IMR-90 (cell line): ENCODE data around the gene RAPGEF5. TPM values are rescaled to one million over a fixed set of nuclear protein-coding genes. Genes with fewer than 3 reads are reported as not detected.

Source experiments
- ATAC-seq: fragments of 200-7000 bp; cut with Tn5 transposase; 2 replicates; pipeline ENCODE4 v1.9.1; 2020; ENCODE audit warnings: low read depth, mild to moderate bottlenecking, moderate library complexity
- BruUV-seq: library from RNA; stranded (reverse); fragments of 400-500 nt; replicated peaks from 2 replicates; lab custom pipeline; 2021; lab: Mats Ljungman, UMichigan
- CTCF ChIA-PET: fragments of 300-600 bp; formaldehyde crosslinking; extraction: SDS; loops from one replicate; lab custom pipeline; 2021; ENCODE audit warnings: antibody characterized with exemption; lab: Yijun Ruan, JAX
- POLR2A ChIA-PET: fragments of 300-600 bp; sonication (Branson Sonifier 250); formaldehyde crosslinking; loops from one replicate; lab custom pipeline; 2022; ENCODE audit warnings: antibody characterized with exemption; ENCODE audit not compliant: unreplicated experiment; lab: Charles Lee
- DNase-seq: peaks from one replicate; pipeline ENCODE4 v3.0.0; 2013
- H2AFZ ChIP-seq: replicated peaks from 2 replicates; pipeline ENCODE3; 2013; ENCODE audit warnings: low read length, mild to moderate bottlenecking; ENCODE audit not compliant: poor library complexity
- H2AK5ac ChIP-seq: 2 replicates; pipeline ENCODE4 v1.6.1; 2013; ENCODE audit warnings: low read depth, low read length, inconsistent platforms
- H2AK9ac ChIP-seq: replicated peaks from 2 replicates; pipeline ENCODE3; 2013; ENCODE audit warnings: mild to moderate bottlenecking, low read depth, low read length, moderate library complexity; ENCODE audit not compliant: poor library complexity
- H2BK120ac ChIP-seq: 2 replicates; pipeline ENCODE4 v1.6.1; 2013; ENCODE audit warnings: low read depth, low read length, inconsistent platforms
- H2BK15ac ChIP-seq: 3 replicates; pipeline ENCODE4 v1.6.1; 2013; ENCODE audit warnings: low read depth, low read length, inconsistent platforms
- H2BK20ac ChIP-seq: 2 replicates; pipeline ENCODE4 v1.6.1; 2013; ENCODE audit warnings: low read depth, mild to moderate bottlenecking, inconsistent platforms, low read length, moderate library complexity
- H2BK5ac ChIP-seq: 2 replicates; pipeline ENCODE4 v1.6.1; 2013; ENCODE audit warnings: mild to moderate bottlenecking, low read depth, low read length, inconsistent platforms; ENCODE audit not compliant: poor library complexity, severe bottlenecking
- H3K14ac ChIP-seq: replicated peaks from 2 replicates; pipeline ENCODE4 v1.6.1; 2013; ENCODE audit warnings: low read depth, low read length, inconsistent platforms
- H3K18ac ChIP-seq: 2 replicates; pipeline ENCODE4 v1.6.1; 2013; ENCODE audit warnings: low read depth, low read length, control low read depth
- H3K23ac ChIP-seq: 2 replicates; pipeline ENCODE4 v1.6.1; 2013; ENCODE audit warnings: low read depth, low read length, inconsistent platforms
- H3K27ac ChIP-seq: 2 replicates; pipeline ENCODE4 v1.5.1; 2013; ENCODE audit warnings: mild to moderate bottlenecking, control low read depth, low read length; ENCODE audit not compliant: insufficient read depth
- H3K27me3 ChIP-seq: 2 replicates; pipeline ENCODE4 v1.6.1; 2013; ENCODE audit warnings: low read length; ENCODE audit not compliant: control insufficient read depth, insufficient read depth
- H3K36me3 ChIP-seq: 2 replicates; pipeline ENCODE4 v1.6.1; 2013; ENCODE audit warnings: low read length, mixed read lengths; ENCODE audit not compliant: control insufficient read depth, insufficient read depth
- H3K4ac ChIP-seq: 2 replicates; pipeline ENCODE4 v1.6.1; 2013; ENCODE audit warnings: low read depth, low read length, inconsistent platforms
- H3K4me1 ChIP-seq: 2 replicates; pipeline ENCODE4 v1.6.1; 2013; ENCODE audit warnings: low read length, mixed read lengths; ENCODE audit not compliant: control insufficient read depth, insufficient read depth
- H3K4me2 ChIP-seq: 2 replicates; pipeline ENCODE4 v1.6.1; 2013; ENCODE audit warnings: low read depth, mild to moderate bottlenecking, control low read depth, low read length, moderate library complexity
- H3K4me3 ChIP-seq: 2 replicates; pipeline ENCODE4 v1.5.1; 2013; ENCODE audit warnings: low read depth, mild to moderate bottlenecking, control low read depth, low read length, moderate library complexity; ENCODE audit not compliant: insufficient read depth
- H3K56ac ChIP-seq: 2 replicates; pipeline ENCODE4 v1.6.1; 2013; ENCODE audit warnings: low read length, inconsistent platforms; ENCODE audit not compliant: insufficient read depth; ENCODE audit errors: extremely low read depth
- H3K79me1 ChIP-seq, 2 experiments: 2 replicates each; pipeline ENCODE4 v1.6.1; 2013; ENCODE audit warnings: low read length in 2 of 2, inconsistent platforms in 1 of 2, low read depth in 1 of 2
- H3K9ac ChIP-seq: 2 replicates; pipeline ENCODE4 v1.6.1; 2013; ENCODE audit warnings: low read depth, low read length, control low read depth
- H3K9me1 ChIP-seq: 2 replicates; pipeline ENCODE4 v1.6.1; 2013; ENCODE audit warnings: low read length, inconsistent platforms; ENCODE audit not compliant: insufficient read depth
- H3K9me3 ChIP-seq: 2 replicates; pipeline ENCODE4 v1.6.1; 2013; ENCODE audit warnings: low read length; ENCODE audit not compliant: control insufficient read depth, insufficient read depth
- H4K20me1 ChIP-seq: 2 replicates; pipeline ENCODE4 v1.6.1; 2013; ENCODE audit warnings: low read length, inconsistent platforms; ENCODE audit not compliant: insufficient read depth
- H4K5ac ChIP-seq: 2 replicates; pipeline ENCODE4 v1.6.1; 2013; ENCODE audit warnings: mild to moderate bottlenecking, low read depth, low read length, control low read depth
- H4K8ac ChIP-seq, 2 experiments: 2 replicates each; pipeline ENCODE4 v1.6.1; 2013; ENCODE audit warnings: low read depth in 2 of 2, low read length in 2 of 2, control low read depth in 1 of 2, inconsistent platforms in 1 of 2
- H4K91ac ChIP-seq: 2 replicates; pipeline ENCODE4 v1.6.1; 2013; ENCODE audit warnings: low read depth, low read length, inconsistent platforms; ENCODE audit not compliant: insufficient read depth
- FOS ChIP-seq: fragments of 150-350 bp; IDR thresholded peaks from 2 replicates; pipeline ENCODE4 v1.6.1; 2016; ENCODE audit warnings: low read depth, low read length
- MAFK ChIP-seq: IDR thresholded peaks from 2 replicates; pipeline ENCODE4 v1.6.1; 2012; ENCODE audit warnings: low read depth, low read length, improper control_type of control experiment
- POLR2A ChIP-seq: IDR thresholded peaks from 2 replicates; pipeline ENCODE4 v1.6.1; 2012; ENCODE audit warnings: mild to moderate bottlenecking, low read depth, low read length
- WGBS, 2 experiments: methylation state at CpG; one replicate each; pipeline versions ENCODE4 v1.1.5 to v1.1.7; 2013; ENCODE audit warnings: missing lambda C conversion rate in 2 of 2; ENCODE audit not compliant: insufficient read length in 1 of 2; ENCODE audit errors: extremely low coverage in 2 of 2; 5-methylcytosine and 5-hydroxymethylcytosine counted together
- dilution Hi-C: fragments of 300-500 bp; cut with HindIII; formaldehyde crosslinking; loops from one replicate; pipeline ENCODE4 v1.14.3; 2018; ENCODE audit warnings: low sequenced_read_pairs; ENCODE audit not compliant: unreplicated experiment
- in situ Hi-C: fragments of 300-500 bp; cut with MboI; formaldehyde crosslinking; loops from 3 replicates; pipeline ENCODE4 v1.14.3; 2019; ENCODE audit warnings: low sequenced_read_pairs, inconsistent platforms, mixed read lengths
- intact Hi-C: fragments of 100-400 bp; cut with micrococcal nuclease; formaldehyde crosslinking; loops from 2 replicates; pipeline ENCODE4 v1.10.0; 2022
- polyA plus RNA-seq, 3 experiments: library from polyadenylated mRNA; depleted of rRNA; stranded (reverse); fragments of >200 nt; gene quantifications; 2 replicates each; pipeline ENCODE4 v1.2.3, GENCODE V29; 2012; ENCODE audit warnings: low replicate concordance in 1 of 3
- total RNA-seq: library from RNA; depleted of rRNA; stranded (reverse); fragments of >200 nt; gene quantifications from 2 replicates; pipeline ENCODE4 v1.2.3, GENCODE V29; 2012

RAPGEF5 gene
- total and polyA plus RNA-seq, 2 of the 4 experiments (the other 2 are of a cell fraction), result 0.05 to 0.18 TPM

GRCh38 chr7:22267930-22268615 is 88.9 kb downstream of the RAPGEF5 start:
- no peak overlapping the region for H4K5ac ChIP-seq
- H3K14ac ChIP-seq, result no peak overlapping the region
- in situ Hi-C loops (no loop called here), dilution Hi-C loops (no loop called here), intact Hi-C loops (no loop called here)
- H3K4me1 ChIP-seq, result no peaks in the 10 kb centered on the region
- H3K4me2 ChIP-seq, result no peak overlapping the region
- H3K27ac ChIP-seq, result no peak overlapping the region
- H3K4me3 ChIP-seq, result no peak overlapping the region
- no peak overlapping the region for H4K91ac ChIP-seq
- H3K36me3 ChIP-seq, result no peaks in the 10 kb centered on the region
- no peak overlapping the region for H3K23ac ChIP-seq
- ATAC-seq (no peak), DNase-seq (no peak)
- H2AK9ac ChIP-seq, result no peak overlapping the region
- H2BK15ac ChIP-seq, result no peak overlapping the region
- H3K4ac ChIP-seq, result no peak overlapping the region
- H3K18ac ChIP-seq, result no peak overlapping the region
- no peak overlapping the region for H4K8ac ChIP-seq
- H2AFZ ChIP-seq, result no peak overlapping the region
- no CpG with 5 or more reads among the region's 4 CpGs for WGBS, 2 experiments
- no peak overlapping the region for H2AK5ac ChIP-seq
- no peak overlapping the region for H2BK5ac ChIP-seq
- H4K20me1 ChIP-seq, result no peaks in the 10 kb centered on the region
- no peak overlapping the region for H3K56ac ChIP-seq
- no peaks in the 10 kb centered on the region for H3K9me3 ChIP-seq
- TF ChIP-seq FOS (no peak), POLR2A (no peak), MAFK (no peak)
- no peaks in the 10 kb centered on the region for H3K79me1 ChIP-seq
- ChIA-PET POLR2A (interaction anchor here (0.6 kb wide), 1 partner anchor 19 kb away, joined by 3 read pairs; no protein-coding TSS in a partner anchor), CTCF (no interaction called here)
- no peak overlapping the region for H2BK120ac ChIP-seq
- 0 out of 2 replicates have a peak, but pooled peaks cover 1% of the 10 kb centered on the region for H3K27me3 ChIP-seq
- no peak overlapping the region for H3K9ac ChIP-seq
- no peaks in the 10 kb centered on the region for H3K9me1 ChIP-seq
- no peak overlapping the region for H2BK20ac ChIP-seq
- no TSS peak for BruUV-seq
